Measurements from ENCODE around the gene CELF2. TPM values are rescaled to one million over a fixed set of nuclear protein-coding genes. Genes with fewer than 3 reads are reported as not detected.

CELF2 gene
- total RNA-seq, 2 donors from 2014 or later: 10.4 to 11.2 TPM

GRCh38 chr10:11367505-11367904 lies 349.8 kb downstream of the CELF2 start:
- intact Hi-C loops (cut with DNase I): no loop called here
- H3K4me3 ChIP-seq: no peak overlapping the region
- 88% methylated on average over 4 to 9 of the region's 9 CpGs for WGBS, 2 donors

GRCh38 chr10:11373717-11374171 lies 356.1 kb downstream of the CELF2 start:
- TF ChIP-seq POLR2A (IDR thresholded peaks at IDR 0.05) (no peak), CTCF (IDR thresholded peaks at IDR 0.05) (no peak)
- no peaks in the 10 kb centered on the region for H3K27me3 ChIP-seq
- no peak for DNase-seq
- H3K9me3 ChIP-seq: no peaks in the 10 kb centered on the region
- no peaks in the 10 kb centered on the region for H3K36me3 ChIP-seq (replicated peaks in 1 of 2; ENCODE audit: insufficient read depth in 1 of 2, low read depth in 2 of 2)
- no peak overlapping the region for H3K4me3 ChIP-seq
- no peaks in the 10 kb centered on the region for H3K4me1 ChIP-seq
- 43 to 50% methylated on average over 10 to 11 of the region's 11 CpGs for WGBS, 2 donors
- H3K27ac ChIP-seq: no peak overlapping the region
- intact Hi-C loops (cut with DNase I): no loop called here
- ATAC-seq: no peak

More at GRCh38 chr10:11367505-11367904, 349.8 kb downstream of the CELF2 start:
- no peak for TF ChIP-seq CTCF (IDR thresholded peaks at IDR 0.05)
- no peak for TF ChIP-seq POLR2A (IDR thresholded peaks at IDR 0.05)
- DNase-seq (no peak), ATAC-seq (no peak)
- Histone ChIP-seq H3K36me3 (replicated peaks in 1 of 2; ENCODE audit: insufficient read depth in 1 of 2, low read depth in 2 of 2) (no peaks in the 10 kb centered on the region), H3K4me1 (no peaks in the 10 kb centered on the region), H3K9me3 (no peaks in the 10 kb centered on the region), H3K27me3 (no peaks in the 10 kb centered on the region), H3K27ac (no peak overlapping the region)

GRCh38 chr10:11377267-11377666 lies 359.6 kb downstream of the CELF2 start:
- no peak overlapping the region for H3K27ac ChIP-seq
- no peaks in the 10 kb centered on the region for H3K9me3 ChIP-seq
- H3K27me3 ChIP-seq: no peaks in the 10 kb centered on the region
- H3K36me3 ChIP-seq (replicated peaks in 1 of 2; ENCODE audit: insufficient read depth in 1 of 2, low read depth in 2 of 2): no peaks in the 10 kb centered on the region
- ATAC-seq (no peak), DNase-seq (no peak)
- intact Hi-C loops (cut with DNase I): no loop called here
- no peaks in the 10 kb centered on the region for H3K4me1 ChIP-seq
- no peak overlapping the region for H3K4me3 ChIP-seq
- 68 to 79% methylated on average over 3 of the region's 3 CpGs for WGBS, 2 donors
- TF ChIP-seq CTCF (IDR thresholded peaks at IDR 0.05): no peak
- no peak for TF ChIP-seq POLR2A (IDR thresholded peaks at IDR 0.05)

GRCh38 chr10:11378835-11379234 lies 361.2 kb downstream of the CELF2 start:
- TF ChIP-seq POLR2A (IDR thresholded peaks at IDR 0.05): no peak
- TF ChIP-seq CTCF (IDR thresholded peaks at IDR 0.05): no peak
- Histone ChIP-seq H3K9me3 (no peaks in the 10 kb centered on the region), H3K36me3 (replicated peaks in 1 of 2; ENCODE audit: insufficient read depth in 1 of 2, low read depth in 2 of 2) (no peaks in the 10 kb centered on the region), H3K27ac (no peak overlapping the region), H3K4me3 (no peak overlapping the region), H3K27me3 (no peaks in the 10 kb centered on the region), H3K4me1 (no peaks in the 10 kb centered on the region)
- ATAC-seq (no peak), DNase-seq (no peak)
- intact Hi-C loops (cut with DNase I): no loop called here
- 47 to 63% methylated on average over 6 of the region's 6 CpGs for WGBS, 2 donors

- 78 to 86% methylated on average over 7 to 15 of the region's 17 CpGs for WGBS, 2 donors
- ATAC-seq: no peak
Measured at GRCh38 chr10:11379771-11380170, 362.1 kb downstream of the CELF2 start.

More at GRCh38 chr10:11379771-11380170, 362.1 kb downstream of the CELF2 start:
- no peak overlapping the region for H3K27ac ChIP-seq
- no peak for DNase-seq
- H3K4me1 ChIP-seq: no peaks in the 10 kb centered on the region
- no peaks in the 10 kb centered on the region for H3K27me3 ChIP-seq
- H3K36me3 ChIP-seq (replicated peaks in 1 of 2; ENCODE audit: insufficient read depth in 1 of 2, low read depth in 2 of 2): no peaks in the 10 kb centered on the region
- intact Hi-C loops (cut with DNase I): no loop called here
- no peak overlapping the region for H3K4me3 ChIP-seq
- H3K9me3 ChIP-seq: no peaks in the 10 kb centered on the region
- TF ChIP-seq POLR2A (IDR thresholded peaks at IDR 0.05) (no peak), CTCF (IDR thresholded peaks at IDR 0.05) (no peak)

Measured in body of pancreas (tissue), 4 donors.